ENCODE results near the gene MAPK14.

Gene MAPK14

DNA sequence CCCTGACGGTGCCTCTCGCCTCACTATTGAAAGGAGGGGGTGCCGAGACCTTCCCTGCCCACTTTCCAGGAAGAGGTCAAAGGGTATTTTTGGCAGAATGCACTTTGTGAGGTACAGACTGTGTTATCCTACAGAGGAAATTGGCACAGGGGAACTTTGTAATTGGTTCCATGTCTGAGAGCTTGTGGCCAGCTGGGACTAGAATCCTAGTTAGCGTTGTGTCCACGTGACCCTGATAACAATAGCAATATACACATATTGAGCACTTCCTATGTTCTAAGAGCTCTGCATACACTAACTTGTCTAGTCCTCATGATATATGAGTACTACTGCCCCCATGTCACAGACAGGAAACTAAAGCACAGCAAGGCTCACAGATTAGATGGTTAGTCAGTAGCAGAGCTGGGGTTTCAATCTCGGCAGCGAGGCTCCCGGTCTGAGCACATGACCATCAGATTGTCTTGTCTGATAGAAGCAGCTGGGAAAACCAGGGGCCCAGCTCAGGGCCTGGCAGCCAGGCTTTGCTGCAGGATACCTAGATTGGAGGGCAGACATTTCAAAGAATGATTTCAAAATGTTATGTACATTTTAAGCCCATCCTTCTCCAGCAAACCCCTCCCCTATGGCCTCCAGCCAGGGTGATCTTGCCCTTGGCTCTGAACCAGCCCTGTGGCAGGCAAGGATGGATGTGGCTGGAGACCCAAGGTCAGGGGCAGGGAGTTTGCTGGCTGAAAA is 104.1 kb downstream of the MAPK14 start:
- H3K27ac ChIP-seq = no peak overlapping the region
- peak; percentile 39 for DNase-seq (ENCODE audit: low spot score)

GRCh38 chr6:36132246-36132895 is 104.8 kb downstream of the MAPK14 start:
- ChIA-PET POLR2A (ENCODE audit: low non-redundant PET) (interaction anchor here (1.0 kb wide), 1 partner anchor 104 kb away, joined by 3 read pairs; no protein-coding TSS in a partner anchor), CTCF (interaction anchor here (1.5 kb wide), 1 partner anchor 170 kb away, joined by 3 read pairs; no protein-coding TSS in a partner anchor)
- TF ChIP-seq CTCF (conservative IDR thresholded peaks at IDR 0.05; ENCODE audit: low read depth) = no peak
- no peak overlapping the region for H3K27ac ChIP-seq
- DNase-seq (ENCODE audit: low spot score) = no peak

More for the DNA sequence above, 104.1 kb downstream of the MAPK14 start:
- CTCF ChIA-PET = interaction anchor here (0.7 to 1.5 kb wide), 3 partner anchors 13 to 170 kb away, joined by 3 to 5 read pairs (median 4); no protein-coding TSS in a partner anchor
- TF ChIP-seq CTCF (conservative IDR thresholded peaks at IDR 0.05; ENCODE audit: low read depth) = no peak
- POLR2A ChIA-PET (ENCODE audit: low non-redundant PET) = interaction anchor here (0.5 to 1.0 kb wide), 2 partner anchors 16 to 103 kb away, joined by 3 read pairs; no protein-coding TSS in a partner anchor

GRCh38 chr6:36133148-36133547 is 105.5 kb downstream of the MAPK14 start:
- TF ChIP-seq CTCF (conservative IDR thresholded peaks at IDR 0.05; ENCODE audit: low read depth) = no peak
- no peak overlapping the region for H3K27ac ChIP-seq
- DNase-seq (ENCODE audit: low spot score) = no peak
- ChIA-PET POLR2A (ENCODE audit: low non-redundant PET) (no interaction called here), CTCF (no interaction called here)

DNA sequence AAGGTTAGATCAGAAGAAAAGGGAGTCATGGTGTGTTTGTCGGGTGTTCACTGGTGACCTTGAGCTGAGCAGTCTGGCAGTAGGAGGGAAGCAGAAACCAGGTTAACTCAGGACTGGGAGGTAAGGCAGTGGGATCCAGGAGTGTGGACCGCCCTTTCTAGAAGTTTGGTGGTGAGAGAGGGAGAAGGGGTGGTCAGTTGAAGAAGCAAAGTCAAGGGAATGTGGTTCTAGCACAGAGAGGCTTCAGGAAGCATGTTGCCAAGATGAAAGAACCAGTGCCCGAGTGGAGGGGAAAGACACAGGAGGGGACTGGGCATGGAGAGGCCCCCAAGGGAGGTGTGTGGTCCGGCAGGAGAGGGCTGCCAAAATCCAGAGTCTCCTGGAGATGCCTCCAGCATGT is 106.3 kb downstream of the MAPK14 start:
- ChIA-PET POLR2A (ENCODE audit: low non-redundant PET) (no interaction called here), CTCF (interaction anchor here (0.6 kb wide), 1 partner anchor 223 kb away, joined by 4 read pairs; no protein-coding TSS in a partner anchor)
- TF ChIP-seq CTCF (conservative IDR thresholded peaks at IDR 0.05; ENCODE audit: low read depth) = no peak
- DNase-seq (ENCODE audit: low spot score) = no peak
- no peak overlapping the region for H3K27ac ChIP-seq

DNA sequence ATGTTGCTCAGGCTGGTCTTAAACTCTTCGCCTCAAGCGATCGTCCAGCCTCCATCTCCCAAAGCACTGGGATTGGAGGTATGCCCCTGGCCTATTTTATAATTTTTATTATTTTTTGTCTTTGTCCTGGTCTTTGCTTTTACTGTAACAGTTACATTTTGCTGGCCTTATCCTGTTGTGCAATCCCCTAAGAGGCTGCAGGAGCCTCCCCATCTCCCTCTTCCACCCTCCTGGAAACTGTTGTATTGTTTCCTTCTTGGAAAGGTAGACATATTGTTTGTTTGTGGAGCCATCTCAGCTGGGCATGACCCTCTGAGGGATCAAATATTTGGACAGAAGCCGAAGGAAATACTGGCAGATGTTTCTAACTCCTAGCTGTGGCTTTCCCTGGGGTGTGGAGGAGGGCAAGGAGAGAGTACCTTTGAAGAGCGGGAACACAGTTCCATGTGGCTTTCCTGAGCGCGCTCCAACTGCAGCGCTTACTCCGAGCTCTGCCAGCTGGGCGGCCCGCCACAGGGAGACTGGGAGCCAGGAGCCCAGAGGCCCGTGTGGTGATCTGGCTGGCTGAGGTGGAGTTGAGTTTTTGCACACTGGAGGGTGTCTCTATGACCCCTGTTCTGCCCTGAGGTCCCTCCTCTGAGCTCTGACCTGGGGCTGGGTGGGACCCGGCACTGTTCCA is 107.6 kb downstream of the MAPK14 start:
- POLR2A ChIA-PET (ENCODE audit: low non-redundant PET) = no interaction called here
- no peak for TF ChIP-seq CTCF (conservative IDR thresholded peaks at IDR 0.05; ENCODE audit: low read depth)
- CTCF ChIA-PET = interaction anchor here (0.6 kb wide), 1 partner anchor 155 kb away, joined by 3 read pairs; no protein-coding TSS in a partner anchor
- DNase-seq (ENCODE audit: low spot score) = no peak
- H3K27ac ChIP-seq = no peak overlapping the region

DNA sequence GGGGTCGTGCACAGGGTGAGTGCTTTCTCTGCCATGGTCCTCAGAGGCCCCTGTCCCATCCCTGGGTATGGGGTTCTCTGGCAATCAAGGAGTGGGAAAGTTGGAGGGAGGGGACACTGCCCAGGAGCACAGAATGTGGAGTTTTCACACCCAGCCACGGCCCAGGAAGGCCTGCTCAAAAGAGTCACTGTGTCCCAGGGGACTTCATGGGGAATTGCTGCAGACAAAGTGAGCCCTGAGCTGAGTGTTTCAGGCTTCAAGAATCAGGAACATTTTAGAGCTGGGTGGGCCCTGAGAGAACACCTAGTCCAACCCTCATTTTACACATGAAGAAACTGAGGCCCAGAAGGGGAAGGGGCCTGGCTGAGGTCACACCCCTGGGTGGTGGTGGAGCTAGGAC is 108.4 kb downstream of the MAPK14 start:
- DNase-seq (ENCODE audit: low spot score) = no peak
- CTCF ChIA-PET = interaction anchor here (0.6 to 0.8 kb wide), 2 partner anchors 108 to 154 kb away, joined by 3 read pairs; partner anchors contain the start of gene MAPK14
- H3K27ac ChIP-seq = no peak overlapping the region
- POLR2A ChIA-PET (ENCODE audit: low non-redundant PET) = no interaction called here
- no peak for TF ChIP-seq CTCF (conservative IDR thresholded peaks at IDR 0.05; ENCODE audit: low read depth)
